ENCODE data around the gene LRRC56. TPM values are rescaled to one million over a fixed set of nuclear protein-coding genes. Genes with fewer than 3 reads are reported as not detected.
A peak's percentile ranks its signal among the peaks of the same experiment; 100 is the strongest.

Gene LRRC56
- 5.8 TPM for total RNA-seq
- 1 to 10 TPM in 2 of 4 donors, under 1 TPM in 2; 0.89 to 3.1 (median 1.8) TPM for polyA plus RNA-seq

GRCh38 chr11:536841-537621, at the start of gene LRRC56:
TSS of gene LRRC56 (plus strand) at chr11:537527. CDS start at chr11:540685, 3,158 bp downstream.
- H3K27me3 ChIP-seq (ENCODE audit: control insufficient read depth, insufficient read depth, low read length), result no peaks in the 10 kb centered on the region
- H3K27me3 Mint-ChIP-seq, result no peaks in the 10 kb centered on the region
- H3K4me3 ChIP-seq (ENCODE audit: low read depth, low read length), result peak within 1 kb of the TSS; percentile 32
- no peaks in the 10 kb centered on the region for H3K9me3 Mint-ChIP-seq
- H3K4me1 Mint-ChIP-seq, result peaks cover 0 to 24% (median 11%) of the 10 kb centered on the region in 4 donors
- H3K9me3 ChIP-seq (ENCODE audit: control insufficient read depth in 2 of 2, low read length in 2 of 2), result no peaks in the 10 kb centered on the region
- H3K27ac ChIP-seq (ENCODE audit: insufficient read depth, low read length, poor library complexity, severe bottlenecking), result peak within 1 kb of the TSS; percentile 90
- peak within 1 kb of the TSS; percentile 93 to 97 (median 96) for H3K4me3 Mint-ChIP-seq
- DNase-seq, result peak; percentile 89 to 93 (median 93)
- H3K27ac Mint-ChIP-seq, result peak within 1 kb of the TSS; percentile 86 to 98 (median 95)
- H3K4me1 ChIP-seq (ENCODE audit: control insufficient read depth, insufficient read depth, low read length, poor library complexity, severe bottlenecking), result peaks cover 44% of the 10 kb centered on the region
- peak; percentile 44 to 52 for ATAC-seq (ENCODE audit: low read depth in 2 of 2)
- peaks cover 3% of the 10 kb centered on the region for H3K36me3 ChIP-seq (ENCODE audit: control insufficient read depth, insufficient read depth, low read length)
- H3K36me3 Mint-ChIP-seq, result no peaks in the 10 kb centered on the region

- DNase-seq (no peak), ATAC-seq (ENCODE audit: low read depth in 2 of 2) (no peak)
- no peaks in the 10 kb centered on the region for H3K27me3 Mint-ChIP-seq
Measured at GRCh38 chr11:487571-488021, 49.7 kb upstream of the LRRC56 start.

GRCh38 chr11:488062-488461, 49.3 kb upstream of the LRRC56 start:
- H3K4me1 ChIP-seq (ENCODE audit: control insufficient read depth, insufficient read depth, low read length, poor library complexity, severe bottlenecking), result no peaks in the 10 kb centered on the region
- no peak overlapping the region for H3K27ac ChIP-seq (ENCODE audit: insufficient read depth, low read length, poor library complexity, severe bottlenecking)
- H3K4me3 ChIP-seq (ENCODE audit: low read depth, low read length), result no peak overlapping the region
- H3K9me3 Mint-ChIP-seq, result peaks cover 0 to 2% (median 0%) of the 10 kb centered on the region in 7 donors
- DNase-seq (no peak), ATAC-seq (ENCODE audit: low read depth in 2 of 2) (no peak)
- H3K4me3 Mint-ChIP-seq, result no peak overlapping the region
- H3K27me3 ChIP-seq (ENCODE audit: control insufficient read depth, insufficient read depth, low read length), result no peaks in the 10 kb centered on the region
- no peak overlapping the region for H3K27ac Mint-ChIP-seq
- H3K27me3 Mint-ChIP-seq, result no peaks in the 10 kb centered on the region
- no peaks in the 10 kb centered on the region for H3K9me3 ChIP-seq (ENCODE audit: control insufficient read depth in 2 of 2, low read length in 2 of 2)
- H3K36me3 Mint-ChIP-seq, result peaks cover 6% of the 10 kb centered on the region
- no peaks in the 10 kb centered on the region for H3K4me1 Mint-ChIP-seq
- no peaks in the 10 kb centered on the region for H3K36me3 ChIP-seq (ENCODE audit: control insufficient read depth, insufficient read depth, low read length)

More at GRCh38 chr11:487571-488021, 49.7 kb upstream of the LRRC56 start:
- Mint-ChIP-seq H3K27ac (no peak overlapping the region), H3K4me3 (no peak overlapping the region), H3K36me3 (peaks cover 6% of the 10 kb centered on the region), H3K4me1 (no peaks in the 10 kb centered on the region), H3K9me3 (peaks cover 0 to 2% (median 0%) of the 10 kb centered on the region in 7 donors)
- H3K36me3 ChIP-seq (ENCODE audit: control insufficient read depth, insufficient read depth, low read length), result no peaks in the 10 kb centered on the region
- H3K27ac ChIP-seq (ENCODE audit: insufficient read depth, low read length, poor library complexity, severe bottlenecking), result no peak overlapping the region
- no peak overlapping the region for H3K4me3 ChIP-seq (ENCODE audit: low read depth, low read length)
- no peaks in the 10 kb centered on the region for H3K4me1 ChIP-seq (ENCODE audit: control insufficient read depth, insufficient read depth, low read length, poor library complexity, severe bottlenecking)
- no peaks in the 10 kb centered on the region for H3K9me3 ChIP-seq (ENCODE audit: control insufficient read depth in 2 of 2, low read length in 2 of 2)
- H3K27me3 ChIP-seq (ENCODE audit: control insufficient read depth, insufficient read depth, low read length), result no peaks in the 10 kb centered on the region

DNA sequence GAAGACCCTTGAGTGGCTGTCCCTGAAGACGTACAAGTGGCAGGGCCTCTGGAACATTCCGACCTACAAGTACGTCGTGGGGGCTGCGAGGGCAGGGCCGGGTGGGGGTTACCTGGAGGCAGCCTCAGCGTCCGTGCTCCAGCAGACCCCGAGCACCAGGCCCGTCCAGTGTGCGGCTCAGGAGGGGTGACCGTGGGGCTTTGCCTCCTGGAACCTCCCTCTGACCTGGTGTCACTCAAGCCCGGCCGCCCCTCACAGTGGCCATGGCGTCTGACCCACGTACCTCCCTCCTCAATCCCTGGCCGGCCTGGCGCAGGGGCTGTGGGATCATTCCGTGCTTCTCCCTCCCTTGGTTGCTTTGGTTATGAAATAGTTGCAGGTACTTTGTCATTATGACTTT, 48.7 kb upstream of the LRRC56 start:
- Mint-ChIP-seq H3K9me3 (peaks cover 0 to 2% (median 0%) of the 10 kb centered on the region in 7 donors), H3K27ac (no peak overlapping the region), H3K27me3 (no peaks in the 10 kb centered on the region), H3K36me3 (peaks cover 2% of the 10 kb centered on the region), H3K4me3 (no peak overlapping the region), H3K4me1 (no peaks in the 10 kb centered on the region)
- H3K27ac ChIP-seq (ENCODE audit: insufficient read depth, low read length, poor library complexity, severe bottlenecking), result no peak overlapping the region
- H3K4me3 ChIP-seq (ENCODE audit: low read depth, low read length), result no peak overlapping the region
- ATAC-seq (ENCODE audit: low read depth in 2 of 2), result no peak
- H3K36me3 ChIP-seq (ENCODE audit: control insufficient read depth, insufficient read depth, low read length), result no peaks in the 10 kb centered on the region
- H3K27me3 ChIP-seq (ENCODE audit: control insufficient read depth, insufficient read depth, low read length), result no peaks in the 10 kb centered on the region
- no peaks in the 10 kb centered on the region for H3K4me1 ChIP-seq (ENCODE audit: control insufficient read depth, insufficient read depth, low read length, poor library complexity, severe bottlenecking)
- DNase-seq, result no peak
- no peaks in the 10 kb centered on the region for H3K9me3 ChIP-seq (ENCODE audit: control insufficient read depth in 2 of 2, low read length in 2 of 2)

- peaks cover 0 to 2% (median 0%) of the 10 kb centered on the region in 7 donors for H3K9me3 Mint-ChIP-seq
- Histone ChIP-seq H3K4me3 (ENCODE audit: low read depth, low read length) (no peak overlapping the region), H3K27me3 (ENCODE audit: control insufficient read depth, insufficient read depth, low read length) (no peaks in the 10 kb centered on the region), H3K36me3 (ENCODE audit: control insufficient read depth, insufficient read depth, low read length) (peaks cover 3% of the 10 kb centered on the region), H3K27ac (ENCODE audit: insufficient read depth, low read length, poor library complexity, severe bottlenecking) (no peak overlapping the region), H3K4me1 (ENCODE audit: control insufficient read depth, insufficient read depth, low read length, poor library complexity, severe bottlenecking) (no peaks in the 10 kb centered on the region), H3K9me3 (ENCODE audit: control insufficient read depth in 2 of 2, low read length in 2 of 2) (no peaks in the 10 kb centered on the region)
- no peaks in the 10 kb centered on the region for H3K27me3 Mint-ChIP-seq
- ATAC-seq (ENCODE audit: low read depth in 2 of 2), result no peak
- no peaks in the 10 kb centered on the region for H3K4me1 Mint-ChIP-seq
- H3K27ac Mint-ChIP-seq, result no peak overlapping the region
- H3K4me3 Mint-ChIP-seq, result no peak overlapping the region
- no peak for DNase-seq
- H3K36me3 Mint-ChIP-seq, result no peaks in the 10 kb centered on the region
Measured at GRCh38 chr11:488992-489391, 48.3 kb upstream of the LRRC56 start.

GRCh38 chr11:489610-490185, 47.6 kb upstream of the LRRC56 start:
- Histone ChIP-seq H3K36me3 (ENCODE audit: control insufficient read depth, insufficient read depth, low read length) (peaks cover 3% of the 10 kb centered on the region), H3K4me3 (ENCODE audit: low read depth, low read length) (no peak overlapping the region), H3K4me1 (ENCODE audit: control insufficient read depth, insufficient read depth, low read length, poor library complexity, severe bottlenecking) (no peaks in the 10 kb centered on the region), H3K9me3 (ENCODE audit: control insufficient read depth in 2 of 2, low read length in 2 of 2) (no peaks in the 10 kb centered on the region), H3K27ac (ENCODE audit: insufficient read depth, low read length, poor library complexity, severe bottlenecking) (no peak overlapping the region), H3K27me3 (ENCODE audit: control insufficient read depth, insufficient read depth, low read length) (no peaks in the 10 kb centered on the region)
- Mint-ChIP-seq H3K27me3 (no peaks in the 10 kb centered on the region), H3K4me1 (no peaks in the 10 kb centered on the region), H3K36me3 (no peaks in the 10 kb centered on the region), H3K27ac (no peak overlapping the region), H3K9me3 (peaks cover 0 to 2% (median 0%) of the 10 kb centered on the region in 7 donors), H3K4me3 (no peak overlapping the region)
- ATAC-seq (ENCODE audit: low read depth in 2 of 2) (no peak), DNase-seq (no peak)

- H3K4me3 ChIP-seq (ENCODE audit: low read depth, low read length), result no peak overlapping the region
- H3K36me3 ChIP-seq (ENCODE audit: control insufficient read depth, insufficient read depth, low read length), result peaks cover 8% of the 10 kb centered on the region
- Mint-ChIP-seq H3K27me3 (no peaks in the 10 kb centered on the region), H3K27ac (no peak overlapping the region), H3K4me1 (no peaks in the 10 kb centered on the region), H3K4me3 (no peak overlapping the region), H3K9me3 (peaks cover 0 to 2% (median 0%) of the 10 kb centered on the region in 7 donors), H3K36me3 (no peaks in the 10 kb centered on the region)
- H3K4me1 ChIP-seq (ENCODE audit: control insufficient read depth, insufficient read depth, low read length, poor library complexity, severe bottlenecking), result no peaks in the 10 kb centered on the region
- H3K27ac ChIP-seq (ENCODE audit: insufficient read depth, low read length, poor library complexity, severe bottlenecking), result no peak overlapping the region
- no peaks in the 10 kb centered on the region for H3K9me3 ChIP-seq (ENCODE audit: control insufficient read depth in 2 of 2, low read length in 2 of 2)
- H3K27me3 ChIP-seq (ENCODE audit: control insufficient read depth, insufficient read depth, low read length), result no peaks in the 10 kb centered on the region
- no peak for DNase-seq
- ATAC-seq (ENCODE audit: low read depth in 2 of 2), result no peak
Measured at GRCh38 chr11:490186-490929, 47.0 kb upstream of the LRRC56 start.

All from CD4-positive, CD25-positive, alpha-beta regulatory T cell (primary cell).